Measurements from ENCODE around the gene RAI1.

The RAI1 gene

GRCh38 chr17:17783116-17783824 lies 102.0 kb downstream of the RAI1 start:
- no peaks in the 10 kb centered on the region for H3K36me3 ChIP-seq (ENCODE audit: control insufficient read depth, insufficient read depth, low read length)
- no peak overlapping the region for H3K9ac ChIP-seq (ENCODE audit: low read length)
- peak overlapping the region; percentile 64 for H3K4me3 ChIP-seq (ENCODE audit: low read length)
- peak overlapping the region; percentile 59 for H3K27ac ChIP-seq (ENCODE audit: low read depth, low read length)
- H3K27me3 ChIP-seq (ENCODE audit: control insufficient read depth, insufficient read depth, low read length), result no peaks in the 10 kb centered on the region
- peaks cover 37% of the 10 kb centered on the region for H3K4me1 ChIP-seq (ENCODE audit: control insufficient read depth, insufficient read depth, low read length)

DNA sequence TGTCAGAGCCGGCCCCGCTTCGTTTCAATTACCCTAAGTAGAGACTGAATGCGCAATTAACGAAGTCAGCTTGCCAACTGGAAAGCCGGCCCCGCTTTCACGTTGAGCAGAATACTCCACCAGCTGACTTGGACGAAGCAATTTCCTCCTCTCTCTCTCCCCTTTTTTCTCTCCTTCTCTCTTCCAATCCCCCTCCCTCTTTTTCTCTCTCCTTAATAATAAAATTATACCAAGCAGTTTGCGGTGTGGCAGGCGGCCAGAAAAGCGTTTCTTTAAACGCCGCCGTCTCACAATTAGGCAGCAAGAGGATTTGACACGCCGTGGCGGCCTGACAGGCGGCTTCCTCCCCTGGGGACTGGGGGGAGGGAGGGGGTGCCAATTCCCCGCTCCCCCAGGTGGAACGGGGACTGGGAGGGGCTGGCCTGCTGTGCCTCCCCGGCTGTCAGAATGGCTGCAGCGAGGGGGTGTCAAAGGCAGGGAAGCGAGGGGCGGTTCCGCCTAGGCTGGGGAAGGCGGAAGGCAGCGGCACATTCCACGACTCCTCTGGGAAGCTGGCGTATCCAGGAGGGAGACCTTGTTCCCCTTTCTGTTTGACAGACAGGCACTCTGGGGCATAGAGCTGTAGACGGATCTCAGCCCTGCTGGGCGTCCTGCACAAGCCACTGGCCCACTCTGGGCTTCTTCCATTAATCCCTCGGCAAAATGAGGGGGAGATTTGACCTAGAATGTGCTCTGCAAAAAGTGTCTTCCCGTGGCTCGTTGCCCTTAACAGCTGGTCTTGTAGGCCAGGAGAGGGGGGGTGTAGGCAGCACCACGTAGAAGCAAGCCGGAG lies 102.8 kb downstream of the RAI1 start:
- H3K36me3 ChIP-seq (ENCODE audit: control insufficient read depth, insufficient read depth, low read length), result no peaks in the 10 kb centered on the region
- no peak overlapping the region for H3K9ac ChIP-seq (ENCODE audit: low read length)
- H3K27me3 ChIP-seq (ENCODE audit: control insufficient read depth, insufficient read depth, low read length), result no peaks in the 10 kb centered on the region
- H3K27ac ChIP-seq (ENCODE audit: low read depth, low read length), result peak overlapping the region; percentile 43
- H3K4me3 ChIP-seq (ENCODE audit: low read length), result peak overlapping the region; percentile 64
- peaks cover 31% of the 10 kb centered on the region for H3K4me1 ChIP-seq (ENCODE audit: control insufficient read depth, insufficient read depth, low read length)

GRCh38 chr17:17784657-17785267 lies 103.5 kb downstream of the RAI1 start:
- H3K36me3 ChIP-seq (ENCODE audit: control insufficient read depth, insufficient read depth, low read length), result no peaks in the 10 kb centered on the region
- peaks cover 26% of the 10 kb centered on the region for H3K4me1 ChIP-seq (ENCODE audit: control insufficient read depth, insufficient read depth, low read length)
- H3K27ac ChIP-seq (ENCODE audit: low read depth, low read length), result no peak overlapping the region
- no peaks in the 10 kb centered on the region for H3K27me3 ChIP-seq (ENCODE audit: control insufficient read depth, insufficient read depth, low read length)
- H3K9ac ChIP-seq (ENCODE audit: low read length), result no peak overlapping the region
- H3K4me3 ChIP-seq (ENCODE audit: low read length), result peak overlapping the region; percentile 64

- Histone ChIP-seq H3K4me1 (ENCODE audit: control insufficient read depth, insufficient read depth, low read length) (peaks cover 27% of the 10 kb centered on the region), H3K27me3 (ENCODE audit: control insufficient read depth, insufficient read depth, low read length) (no peaks in the 10 kb centered on the region), H3K27ac (ENCODE audit: low read depth, low read length) (no peak overlapping the region), H3K36me3 (ENCODE audit: control insufficient read depth, insufficient read depth, low read length) (no peaks in the 10 kb centered on the region), H3K9ac (ENCODE audit: low read length) (no peak overlapping the region), H3K4me3 (ENCODE audit: low read length) (no peak overlapping the region)
Measured at GRCh38 chr17:17785407-17785806, 104.1 kb downstream of the RAI1 start.

DNA sequence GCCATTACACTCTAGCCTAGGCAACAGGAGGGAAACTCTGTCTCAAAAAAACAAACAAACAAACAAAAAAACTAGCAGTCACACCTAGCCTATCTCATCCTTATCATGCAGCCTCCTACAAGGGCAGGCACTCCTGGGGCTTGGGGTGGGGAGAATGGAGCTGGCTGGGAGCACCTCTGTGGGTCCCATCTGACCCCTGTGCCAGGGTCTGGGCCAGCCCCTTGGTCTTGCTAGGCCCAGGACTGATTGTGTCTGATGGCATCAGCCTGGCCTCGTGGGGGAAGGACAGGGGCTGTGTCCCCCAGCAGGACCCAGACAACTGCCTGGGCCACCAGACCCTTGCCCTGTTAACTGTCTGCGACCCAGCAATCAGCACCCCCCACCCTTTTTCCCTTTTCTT lies 105.7 kb downstream of the RAI1 start:
- peaks cover 21% of the 10 kb centered on the region for H3K4me1 ChIP-seq (ENCODE audit: control insufficient read depth, insufficient read depth, low read length)
- no peak overlapping the region for H3K27ac ChIP-seq (ENCODE audit: low read depth, low read length)
- no peaks in the 10 kb centered on the region for H3K36me3 ChIP-seq (ENCODE audit: control insufficient read depth, insufficient read depth, low read length)
- no peak overlapping the region for H3K9ac ChIP-seq (ENCODE audit: low read length)
- no peak overlapping the region for H3K4me3 ChIP-seq (ENCODE audit: low read length)
- no peaks in the 10 kb centered on the region for H3K27me3 ChIP-seq (ENCODE audit: control insufficient read depth, insufficient read depth, low read length)

DNA sequence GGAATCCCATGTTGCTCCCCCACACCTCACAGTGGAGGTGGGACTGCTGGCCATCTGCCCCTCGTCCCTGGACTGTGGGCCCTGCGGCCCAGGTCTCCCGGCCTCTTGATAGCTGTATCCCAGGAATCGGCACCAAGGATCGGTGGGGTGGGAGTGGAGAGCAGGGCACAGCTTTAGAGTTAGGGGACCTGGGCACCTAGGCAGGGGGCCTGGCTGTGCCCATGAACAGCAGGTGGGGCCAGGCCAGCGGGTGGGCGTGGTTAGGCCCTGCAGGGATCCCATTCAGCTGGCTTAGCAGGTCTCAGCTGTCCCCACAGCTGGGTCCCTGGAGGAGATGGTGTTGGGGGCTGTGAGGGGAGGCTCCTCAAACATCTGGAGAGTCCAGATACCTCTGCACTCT lies 106.3 kb downstream of the RAI1 start:
- H3K36me3 ChIP-seq (ENCODE audit: control insufficient read depth, insufficient read depth, low read length), result no peaks in the 10 kb centered on the region
- no peaks in the 10 kb centered on the region for H3K27me3 ChIP-seq (ENCODE audit: control insufficient read depth, insufficient read depth, low read length)
- no peak overlapping the region for H3K4me3 ChIP-seq (ENCODE audit: low read length)
- peaks cover 24% of the 10 kb centered on the region for H3K4me1 ChIP-seq (ENCODE audit: control insufficient read depth, insufficient read depth, low read length)
- no peak overlapping the region for H3K9ac ChIP-seq (ENCODE audit: low read length)
- no peak overlapping the region for H3K27ac ChIP-seq (ENCODE audit: low read depth, low read length)

- Histone ChIP-seq H3K9ac (ENCODE audit: low read length) (no peak overlapping the region), H3K27me3 (ENCODE audit: control insufficient read depth, insufficient read depth, low read length) (no peaks in the 10 kb centered on the region), H3K27ac (ENCODE audit: low read depth, low read length) (no peak overlapping the region), H3K4me1 (ENCODE audit: control insufficient read depth, insufficient read depth, low read length) (peaks cover 29% of the 10 kb centered on the region), H3K36me3 (ENCODE audit: control insufficient read depth, insufficient read depth, low read length) (no peaks in the 10 kb centered on the region), H3K4me3 (ENCODE audit: low read length) (no peak overlapping the region)
Measured at GRCh38 chr17:17788967-17789366, 107.7 kb downstream of the RAI1 start.

DNA sequence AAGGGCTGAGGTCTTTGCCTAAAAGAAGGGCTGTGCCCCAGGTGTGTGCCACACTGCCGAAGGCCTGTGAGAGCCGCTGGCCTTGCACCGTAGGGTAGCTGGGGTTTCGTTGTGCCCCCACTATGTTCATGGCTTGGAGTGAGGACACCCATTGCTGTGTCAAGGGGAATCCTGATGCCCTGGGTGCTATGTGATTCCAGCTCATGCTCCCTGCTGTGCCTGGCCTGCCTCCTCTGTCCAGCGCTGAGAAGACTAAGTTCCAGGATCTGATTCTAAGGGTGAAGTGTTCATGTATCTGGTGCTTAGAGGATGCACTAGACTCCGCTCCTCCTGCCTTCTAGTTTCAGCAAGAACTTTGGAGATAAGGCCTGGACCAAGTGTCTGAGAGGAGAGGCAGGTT lies 108.2 kb downstream of the RAI1 start:
- H3K27me3 ChIP-seq (ENCODE audit: control insufficient read depth, insufficient read depth, low read length), result no peaks in the 10 kb centered on the region
- H3K36me3 ChIP-seq (ENCODE audit: control insufficient read depth, insufficient read depth, low read length), result no peaks in the 10 kb centered on the region
- H3K4me3 ChIP-seq (ENCODE audit: low read length), result no peak overlapping the region
- H3K4me1 ChIP-seq (ENCODE audit: control insufficient read depth, insufficient read depth, low read length), result peaks cover 25% of the 10 kb centered on the region
- no peak overlapping the region for H3K27ac ChIP-seq (ENCODE audit: low read depth, low read length)
- no peak overlapping the region for H3K9ac ChIP-seq (ENCODE audit: low read length)

DNA sequence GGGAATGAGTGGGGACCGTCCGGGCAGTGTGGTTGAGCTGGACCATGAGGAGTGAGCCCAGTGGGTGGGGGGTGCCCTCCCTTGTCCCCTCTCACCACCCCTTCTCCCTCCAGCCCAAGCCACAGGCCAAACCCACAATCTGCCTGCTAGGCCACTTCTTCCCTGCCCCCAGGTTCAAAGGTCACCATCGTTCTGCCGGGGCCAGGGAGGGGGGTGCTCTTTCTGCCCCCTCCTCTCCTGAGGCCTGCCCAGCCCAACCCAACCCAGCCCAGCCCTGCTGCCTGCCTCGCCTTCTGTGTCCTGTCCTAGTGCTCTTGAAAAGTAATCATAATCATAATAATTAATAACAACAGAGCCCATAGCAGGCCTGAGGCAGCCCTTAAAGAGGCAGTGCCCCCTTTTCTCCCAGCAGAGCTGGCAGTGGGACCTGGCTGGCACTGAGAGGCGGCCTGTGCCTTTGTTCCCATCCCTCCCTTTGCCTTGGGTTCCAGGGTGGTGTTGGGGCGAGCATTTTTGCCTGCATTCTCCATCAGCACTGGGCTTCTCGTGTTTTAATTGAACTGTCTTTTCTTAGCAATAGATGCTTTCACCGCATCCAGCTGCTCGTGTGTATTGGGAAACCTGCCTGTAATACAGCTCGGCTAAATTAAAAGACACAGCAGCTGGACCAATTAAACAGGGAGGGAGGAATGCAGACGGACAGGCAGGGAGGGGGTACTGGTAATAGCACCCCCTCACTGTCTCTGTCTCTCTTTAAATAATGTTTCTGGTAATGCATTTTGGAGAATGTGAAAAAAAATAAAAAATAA lies 108.8 kb downstream of the RAI1 start:
- Histone ChIP-seq H3K4me1 (ENCODE audit: control insufficient read depth, insufficient read depth, low read length) (peaks cover 20% of the 10 kb centered on the region), H3K27ac (ENCODE audit: low read depth, low read length) (no peak overlapping the region)

GRCh38 chr17:17790637-17791464 lies 109.6 kb downstream of the RAI1 start:
- no peak overlapping the region for H3K9ac ChIP-seq (ENCODE audit: low read length)

More for the DNA sequence above, 108.8 kb downstream of the RAI1 start:
- H3K9ac ChIP-seq (ENCODE audit: low read length), result no peak overlapping the region
- H3K27me3 ChIP-seq (ENCODE audit: control insufficient read depth, insufficient read depth, low read length), result no peaks in the 10 kb centered on the region
- H3K4me3 ChIP-seq (ENCODE audit: low read length), result no peak overlapping the region
- peaks cover 3% of the 10 kb centered on the region for H3K36me3 ChIP-seq (ENCODE audit: control insufficient read depth, insufficient read depth, low read length)

GRCh38 chr17:17792037-17792550 lies 110.8 kb downstream of the RAI1 start:
- Histone ChIP-seq H3K27me3 (ENCODE audit: control insufficient read depth, insufficient read depth, low read length) (no peaks in the 10 kb centered on the region), H3K27ac (ENCODE audit: low read depth, low read length) (no peak overlapping the region), H3K4me1 (ENCODE audit: control insufficient read depth, insufficient read depth, low read length) (peaks cover 16% of the 10 kb centered on the region), H3K9ac (ENCODE audit: low read length) (no peak overlapping the region), H3K4me3 (ENCODE audit: low read length) (no peak overlapping the region), H3K36me3 (ENCODE audit: control insufficient read depth, insufficient read depth, low read length) (peaks cover 9% of the 10 kb centered on the region)

More at GRCh38 chr17:17790637-17791464, 109.6 kb downstream of the RAI1 start:
- peaks cover 9% of the 10 kb centered on the region for H3K36me3 ChIP-seq (ENCODE audit: control insufficient read depth, insufficient read depth, low read length)
- H3K27me3 ChIP-seq (ENCODE audit: control insufficient read depth, insufficient read depth, low read length), result no peaks in the 10 kb centered on the region
- no peak overlapping the region for H3K4me3 ChIP-seq (ENCODE audit: low read length)
- H3K27ac ChIP-seq (ENCODE audit: low read depth, low read length), result no peak overlapping the region
- peaks cover 16% of the 10 kb centered on the region for H3K4me1 ChIP-seq (ENCODE audit: control insufficient read depth, insufficient read depth, low read length)

Data from rectal smooth muscle tissue (tissue), 1 donor.